Left renal pelvis (tissue), 4 donors: ENCODE measurements around the gene RAP2A. TPM values are rescaled to one million over a fixed set of nuclear protein-coding genes. Genes with fewer than 3 reads are reported as not detected.

Source experiments
- DNase-seq, 4 donors: peaks; one replicate each; pipeline ENCODE4 v3.0.0-alpha.2; 2013; ENCODE audit warnings: low read depth in 4 of 4, low spot score in 3 of 4
- polyA plus RNA-seq, 4 donors: library from polyadenylated mRNA; unstranded; fragments of 120-200 nt; gene quantifications; one replicate each; pipeline ENCODE4 v1.2.1, GENCODE V29; 2013; ENCODE audit not compliant: insufficient read length in 4 of 4

The RAP2A gene
- polyA plus RNA-seq, 4 donors = 38.5 to 48.1 (median 42.5) TPM

GRCh38 chr13:97445522-97446187 is 11.7 kb downstream of the RAP2A start:
- DNase-seq = no peak

GRCh38 chr13:97446448-97446847 is 12.5 kb downstream of the RAP2A start:
- DNase-seq = no peak

GRCh38 chr13:97448503-97449251 is 14.7 kb downstream of the RAP2A start:
- DNase-seq = no peak

- DNase-seq = no peak
Observed at GRCh38 chr13:97454699-97455098, 20.7 kb downstream of the RAP2A start.

GRCh38 chr13:97456047-97456446 is 22.1 kb downstream of the RAP2A start:
- no peak for DNase-seq

GRCh38 chr13:97459215-97459777 is 25.3 kb downstream of the RAP2A start:
- no peak for DNase-seq

GRCh38 chr13:97460004-97460775 is 26.2 kb downstream of the RAP2A start:
- no peak for DNase-seq

- no peak for DNase-seq
Observed at GRCh38 chr13:97460853-97461252, 26.9 kb downstream of the RAP2A start.

- no peak for DNase-seq
Observed at GRCh38 chr13:97464561-97464960, 30.6 kb downstream of the RAP2A start.

GRCh38 chr13:97466722-97467121 is 32.8 kb downstream of the RAP2A start:
- DNase-seq = no peak

- DNase-seq = no peak
Observed at GRCh38 chr13:97468331-97468730, 34.4 kb downstream of the RAP2A start.

- DNase-seq = no peak
Observed at GRCh38 chr13:97471711-97472110, 37.7 kb downstream of the RAP2A start.

GRCh38 chr13:97474349-97474980 is 40.5 kb downstream of the RAP2A start:
- peak in 3 of 4 donors; percentile 48 to 61 (median 58) for DNase-seq

- DNase-seq = no peak
Observed at GRCh38 chr13:97475011-97475410, 41.0 kb downstream of the RAP2A start.

GRCh38 chr13:97477844-97478243 is 43.9 kb downstream of the RAP2A start:
- peak in 1 of 4 donors; percentile 36 for DNase-seq

GRCh38 chr13:97478247-97478646 is 44.3 kb downstream of the RAP2A start:
- no peak for DNase-seq

- no peak for DNase-seq
Observed at GRCh38 chr13:97483465-97483864, 49.5 kb downstream of the RAP2A start.

GRCh38 chr13:97484301-97484700 is 50.3 kb downstream of the RAP2A start:
- DNase-seq = no peak

- DNase-seq = no peak
Observed at GRCh38 chr13:97485320-97485719, 51.4 kb downstream of the RAP2A start.

- no peak for DNase-seq
Observed at GRCh38 chr13:97490702-97491307, 56.8 kb downstream of the RAP2A start.
